CD4-positive, alpha-beta T cell (primary cell): Measurements from ENCODE around the gene GTF3C2. TPM values are rescaled to one million over a fixed set of nuclear protein-coding genes. Genes with fewer than 3 reads are reported as not detected.
"Not testable (repeated sequence)": the region's sequence is repeated elsewhere in the genome, so short reads cannot be mapped to it uniquely, and the experiment has no call there.

Source experiments
- ATAC-seq: fragments of 200-7000 bp; cut with Tn5 transposase; one replicate; pipeline ENCODE4 v1.10.0; 2022; ENCODE audit warnings: mild to moderate bottlenecking; ENCODE audit not compliant: poor library complexity
- CTCF ChIA-PET: fragments of 350-600 bp; sonication (Branson Sonifier 250); formaldehyde crosslinking; loops from one replicate; lab custom pipeline; 2021; ENCODE audit warnings: antibody characterized with exemption, inconsistent platforms; lab: Charles Lee
- POLR2A ChIA-PET: fragments of 350-600 bp; sonication (Branson Sonifier 250); formaldehyde crosslinking; loops from one replicate; lab custom pipeline; 2021; ENCODE audit warnings: antibody characterized with exemption, inconsistent platforms; lab: Charles Lee
- DNase-seq, 14 experiments: peaks; one replicate each; pipeline ENCODE4 v3.0.0-alpha.2; 2013 to 2020; ENCODE audit warnings: mixed read lengths in 2 of 14
- H3K27ac ChIP-seq, 2 donors: one replicate each; pipeline versions ENCODE4 v1.5.1 to v1.7.0; 2013; ENCODE audit warnings: low read length in 2 of 2, low read depth in 1 of 2, mild to moderate bottlenecking in 1 of 2
- H3K27me3 ChIP-seq, 2 experiments: 1 replicate in 1 of 2; 2 replicates in 1 of 2; pipeline versions ENCODE4 v1.6.1 to v1.7.0; 2013; ENCODE audit warnings: low read length in 2 of 2, control low read depth in 1 of 2, mild to moderate bottlenecking in 1 of 2, moderate library complexity in 1 of 2; ENCODE audit not compliant: insufficient read depth in 2 of 2, control insufficient read depth in 1 of 2
- H3K36me3 ChIP-seq: one replicate; pipeline ENCODE4 v1.6.1; 2013; ENCODE audit warnings: low read length, control low read depth; ENCODE audit not compliant: insufficient read depth
- H3K4me1 ChIP-seq: one replicate; pipeline ENCODE4 v1.6.1; 2013; ENCODE audit warnings: low read length, control low read depth; ENCODE audit not compliant: insufficient read depth
- H3K4me3 ChIP-seq: one replicate; pipeline ENCODE4 v1.5.1; 2013; ENCODE audit warnings: mild to moderate bottlenecking, low read length, moderate library complexity
- H3K9me3 ChIP-seq, 2 experiments: 1 replicate in 1 of 2; 2 replicates in 1 of 2; pipeline versions ENCODE4 v1.6.1 to v1.7.0; 2013; ENCODE audit warnings: low read length in 2 of 2, mild to moderate bottlenecking in 2 of 2, control low read depth in 1 of 2, moderate library complexity in 1 of 2; ENCODE audit not compliant: control insufficient read depth in 1 of 2, insufficient read depth in 1 of 2
- H3K27ac Mint-ChIP-seq: one replicate; pipeline ENCODE4 v1.8.0; 2020; ENCODE audit warnings: mixed read lengths
- H3K27me3 Mint-ChIP-seq: one replicate; pipeline ENCODE4 v1.8.0; 2021; ENCODE audit warnings: mixed read lengths
- H3K36me3 Mint-ChIP-seq: one replicate; pipeline ENCODE4 v1.8.0; 2021; ENCODE audit warnings: low read depth, mixed read lengths
- H3K4me1 Mint-ChIP-seq: one replicate; pipeline ENCODE4 v1.8.0; 2021; ENCODE audit warnings: low read depth, mixed read lengths
- H3K4me3 Mint-ChIP-seq: one replicate; pipeline ENCODE4 v1.8.0; 2020; ENCODE audit warnings: mild to moderate bottlenecking, mixed read lengths
- H3K9me3 Mint-ChIP-seq: one replicate; pipeline ENCODE4 v1.8.0; 2020; ENCODE audit warnings: mixed read lengths
- CTCF ChIP-seq: fragments of 200-600 bp; IDR thresholded peaks from one replicate; pipeline ENCODE4 v1.8.0; 2022; ENCODE audit warnings: antibody characterized with exemption, mild to moderate bottlenecking
- intact Hi-C, 2 experiments: fragments of 100-400 bp; cut with DNase I in 1 of 2; cut with micrococcal nuclease in 1 of 2; formaldehyde crosslinking; loops; one replicate each; pipeline versions ENCODE4 v1.15.1 to v1.9.0; 2023 to 2025; cut with DNase I, micrococcal nuclease
- total RNA-seq, 174 experiments: library from RNA in 2 of 174; stranded (reverse) in 2 of 174; gene quantifications; one replicate each; pipeline ENCODE4 v1.2.3 and lab custom pipeline; 2021 to 2026

Gene GTF3C2
- total RNA-seq, 2 experiments from 2014 or later, result 54.6 to 56.8 TPM

GRCh38 chr2:27304488-27305240 lies 51.9 kb downstream of the GTF3C2 start:
- Mint-ChIP-seq H3K4me3 (no peak overlapping the region), H3K4me1 (peaks cover 10% of the 10 kb centered on the region), H3K36me3 (peaks cover 5% of the 10 kb centered on the region), H3K27ac (no peak overlapping the region), H3K27me3 (peaks cover 31% of the 10 kb centered on the region), H3K9me3 (no peaks in the 10 kb centered on the region)
- intact Hi-C loops, result loop anchor here (2.0 to 5.0 kb wide), 2 partner anchors 206 to 342 kb away; no protein-coding TSS in a partner anchor
- no peak overlapping the region for H3K4me3 ChIP-seq
- no peak for TF ChIP-seq CTCF
- peaks cover 0 to 10% of the 10 kb centered on the region in 2 experiments for H3K9me3 ChIP-seq
- peaks cover 20% of the 10 kb centered on the region for H3K4me1 ChIP-seq
- ATAC-seq (no peak), DNase-seq (no peak)
- peaks cover 24 to 27% of the 10 kb centered on the region in 2 experiments for H3K27me3 ChIP-seq
- no peak overlapping the region for H3K27ac ChIP-seq
- POLR2A ChIA-PET, result no interaction called here
- CTCF ChIA-PET, result no interaction called here
- peaks cover 3% of the 10 kb centered on the region for H3K36me3 ChIP-seq

- peak overlapping the region; percentile 84 for H3K4me3 Mint-ChIP-seq
- Histone ChIP-seq H3K9me3 (peaks cover 0 to 10% of the 10 kb centered on the region in 2 experiments), H3K4me3 (peak overlapping the region; percentile 39), H3K4me1 (peaks cover 20% of the 10 kb centered on the region), H3K27ac (no peak overlapping the region), H3K36me3 (no peaks in the 10 kb centered on the region), H3K27me3 (peaks cover 23 to 26% of the 10 kb centered on the region in 2 experiments)
- CTCF ChIA-PET, result interaction anchor here (0.6 to 2.0 kb wide), 28 partner anchors 9 to 457 kb away, joined by 3 to 12 read pairs (median 4); partner anchors contain the start of genes AGBL5, EIF2B4, GTF3C2 and MPV17
- H3K4me1 Mint-ChIP-seq, result peaks cover 10% of the 10 kb centered on the region
- peaks cover 44% of the 10 kb centered on the region for H3K27me3 Mint-ChIP-seq
- POLR2A ChIA-PET, result interaction anchor here (0.6 to 1.6 kb wide), 10 partner anchors 20 to 876 kb away, joined by 3 to 12 read pairs (median 4); partner anchors contain the start of genes ABHD1, AGBL5 and MPV17
- ATAC-seq, result peak; percentile 76
- peak in 6 of 14 experiments; percentile 7 to 75 (median 65) for DNase-seq
- intact Hi-C loops, result loop anchor here (1.0 to 5.0 kb wide), 5 partner anchors 53 to 341 kb away; no protein-coding TSS in a partner anchor
- H3K36me3 Mint-ChIP-seq, result no peaks in the 10 kb centered on the region
- H3K27ac Mint-ChIP-seq, result peak overlapping the region; percentile 45
- TF ChIP-seq CTCF, result peak; percentile 97
- no peaks in the 10 kb centered on the region for H3K9me3 Mint-ChIP-seq
Measured at GRCh38 chr2:27303093-27304025, 53.2 kb downstream of the GTF3C2 start.

GRCh38 chr2:27300606-27301005 lies 56.0 kb downstream of the GTF3C2 start:
- H3K27me3 Mint-ChIP-seq, result peaks cover 39% of the 10 kb centered on the region
- H3K9me3 Mint-ChIP-seq, CTCF ChIA-PET, POLR2A ChIA-PET, ATAC-seq, H3K4me3 Mint-ChIP-seq, H3K4me3 ChIP-seq, H3K4me1 ChIP-seq, H3K36me3 Mint-ChIP-seq, H3K36me3 ChIP-seq, H3K27ac ChIP-seq, H3K9me3 ChIP-seq, DNase-seq, H3K27ac Mint-ChIP-seq: not testable (repeated sequence)
- peaks cover under 1 to 10% of the 10 kb centered on the region in 2 experiments for H3K27me3 ChIP-seq
- peaks cover 10% of the 10 kb centered on the region for H3K4me1 Mint-ChIP-seq
- intact Hi-C loops, result loop anchor here (5.0 kb wide), 1 partner anchor 338 kb away; no protein-coding TSS in a partner anchor
